WERI-Rb-1 (cell line): ENCODE results near the gene IGF2R.

Source experiments
- DNase-seq: peaks from one replicate; pipeline ENCODE4 v3.0.0-alpha.2; 2020
- H3K27ac ChIP-seq: fragments of 250-450 bp; sonication (Bioruptor Pico); 2 replicates; pipeline ENCODE4 v1.5.1; 2020; ENCODE audit warnings: mild to moderate bottlenecking, moderate library complexity
- H3K27me3 ChIP-seq: fragments of 250-450 bp; sonication (Bioruptor Pico); 2 replicates; pipeline ENCODE4 v1.5.1; 2021; ENCODE audit warnings: mild to moderate bottlenecking, low read depth, moderate library complexity; ENCODE audit not compliant: insufficient read depth, severe bottlenecking
- H3K36me3 ChIP-seq: fragments of 250-450 bp; sonication (Bioruptor Pico); 2 replicates; pipeline ENCODE4 v1.5.1; 2020; ENCODE audit warnings: mild to moderate bottlenecking, moderate library complexity
- H3K4me3 ChIP-seq: 2 replicates; pipeline ENCODE4 v1.5.1; 2011; ENCODE audit warnings: low read depth, mild to moderate bottlenecking, control low read depth, low read length
- H3K9me3 ChIP-seq: fragments of 250-450 bp; sonication (Bioruptor Pico); 2 replicates; pipeline ENCODE4 v1.5.1; 2021; ENCODE audit warnings: mild to moderate bottlenecking, moderate library complexity; ENCODE audit not compliant: severe bottlenecking
- CTCF ChIP-seq: IDR thresholded peaks from 2 replicates; pipeline ENCODE4 v1.5.1; 2011; ENCODE audit warnings: low read depth, mild to moderate bottlenecking, control low read depth, inconsistent platforms, low read length

Gene IGF2R

GRCh38 chr6:160069459-160069858, 100.6 kb downstream of the IGF2R start:
- no peak for DNase-seq
- no peak for TF ChIP-seq CTCF
- Histone ChIP-seq H3K27ac (no peak overlapping the region), H3K4me3 (no peak overlapping the region), H3K36me3 (peaks cover 77% of the 10 kb centered on the region), H3K27me3 (no peaks in the 10 kb centered on the region), H3K9me3 (no peaks in the 10 kb centered on the region)

GRCh38 chr6:160070427-160070826, 101.5 kb downstream of the IGF2R start:
- TF ChIP-seq CTCF, result no peak
- Histone ChIP-seq H3K4me3 (no peak overlapping the region), H3K9me3 (no peaks in the 10 kb centered on the region), H3K27me3 (no peaks in the 10 kb centered on the region), H3K27ac (no peak overlapping the region), H3K36me3 (peaks cover 68% of the 10 kb centered on the region)
- no peak for DNase-seq

DNA sequence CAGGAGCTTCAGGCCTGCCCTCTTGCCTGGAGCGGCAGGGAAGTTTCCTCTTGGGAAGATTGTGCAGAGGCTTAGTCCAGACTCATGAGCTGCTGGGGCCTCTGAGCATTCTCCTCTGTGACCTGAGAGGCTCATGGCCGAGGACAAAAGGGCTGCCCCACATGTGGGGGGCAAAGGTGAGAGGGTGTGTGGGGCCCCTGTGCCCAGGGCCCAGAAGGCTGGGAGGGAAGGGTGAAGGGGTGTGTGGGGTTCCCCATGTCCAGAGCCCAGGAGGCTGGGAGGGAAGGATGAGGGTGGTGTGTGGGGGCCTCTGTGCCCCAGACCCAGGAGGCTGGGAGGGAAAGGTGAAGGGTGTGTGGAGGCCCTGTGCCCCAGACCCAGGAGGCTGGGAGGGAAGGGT, 101.9 kb downstream of the IGF2R start:
- Histone ChIP-seq H3K36me3 (peaks cover 69% of the 10 kb centered on the region), H3K4me3 (no peak overlapping the region), H3K27ac (no peak overlapping the region), H3K9me3 (no peaks in the 10 kb centered on the region), H3K27me3 (no peaks in the 10 kb centered on the region)
- no peak for TF ChIP-seq CTCF
- no peak for DNase-seq

DNA sequence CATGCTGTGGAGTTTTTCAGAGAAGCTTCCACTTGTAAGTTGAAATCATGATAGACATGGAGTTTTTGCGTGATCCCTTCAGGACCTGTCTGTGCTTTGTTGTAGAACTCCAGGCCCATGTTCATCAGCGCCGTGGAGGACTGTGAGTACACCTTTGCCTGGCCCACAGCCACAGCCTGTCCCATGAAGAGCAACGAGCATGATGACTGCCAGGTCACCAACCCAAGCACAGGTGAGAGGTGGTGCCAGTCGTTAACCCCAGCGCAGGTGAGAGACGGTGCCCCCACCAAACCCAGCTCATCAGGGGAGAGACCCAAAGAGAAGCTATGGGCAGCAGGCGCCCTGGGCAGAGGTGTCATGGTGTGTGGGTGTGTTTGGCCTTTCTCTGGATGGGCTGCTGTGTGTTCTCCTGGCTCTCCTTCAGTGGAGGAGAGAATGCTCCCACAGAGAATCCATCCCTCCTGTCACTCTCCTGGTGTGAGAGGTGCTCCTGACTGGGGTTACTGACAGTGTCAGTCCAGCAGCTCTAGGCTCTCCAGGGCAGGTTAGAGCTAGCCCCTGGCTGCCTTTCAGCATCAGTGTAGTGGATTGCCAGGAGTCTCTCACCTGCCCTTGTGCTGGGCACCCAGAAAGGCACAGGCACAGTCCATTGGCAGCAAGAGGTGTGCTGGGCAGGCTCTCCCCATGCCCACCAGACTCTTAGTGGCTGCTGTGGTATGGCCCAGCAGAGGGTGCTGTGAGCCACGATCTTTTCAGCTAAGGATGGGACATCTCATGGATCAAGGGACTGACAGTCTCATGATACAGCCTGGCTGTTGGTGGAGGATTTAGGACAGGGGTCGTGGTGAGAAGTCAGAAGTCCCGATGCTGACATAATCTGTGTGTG, 103.2 kb downstream of the IGF2R start:
- no peak overlapping the region for H3K27ac ChIP-seq
- TF ChIP-seq CTCF, result peak; percentile 37; the same call in 1 of the 2 replicates
- peaks cover 67% of the 10 kb centered on the region for H3K36me3 ChIP-seq
- H3K9me3 ChIP-seq, result no peaks in the 10 kb centered on the region
- DNase-seq, result no peak
- no peaks in the 10 kb centered on the region for H3K27me3 ChIP-seq
- no peak overlapping the region for H3K4me3 ChIP-seq

DNA sequence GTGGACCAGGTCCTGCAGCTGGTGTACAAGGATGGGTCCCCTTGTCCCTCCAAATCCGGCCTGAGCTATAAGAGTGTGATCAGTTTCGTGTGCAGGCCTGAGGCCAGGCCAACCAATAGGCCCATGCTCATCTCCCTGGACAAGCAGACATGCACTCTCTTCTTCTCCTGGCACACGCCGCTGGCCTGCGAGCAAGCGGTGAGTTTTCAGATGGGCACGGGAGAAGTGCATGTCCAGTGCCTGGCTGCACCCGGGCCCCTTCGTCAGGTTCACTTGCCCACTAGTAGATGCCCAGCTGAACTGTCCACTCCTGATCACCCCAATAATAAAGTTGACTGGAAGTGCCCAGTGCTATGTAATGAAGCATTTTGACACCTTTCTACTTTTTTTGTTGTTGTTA, 104.4 kb downstream of the IGF2R start:
- H3K36me3 ChIP-seq, result peaks cover 63% of the 10 kb centered on the region
- no peak for TF ChIP-seq CTCF

More for the DNA sequence above, 104.4 kb downstream of the IGF2R start:
- no peak for DNase-seq
- Histone ChIP-seq H3K9me3 (no peaks in the 10 kb centered on the region), H3K27me3 (no peaks in the 10 kb centered on the region), H3K27ac (no peak overlapping the region), H3K4me3 (no peak overlapping the region)
